K562 (cell line): ENCODE measurements around the gene TGFB2. TPM values are rescaled to one million over a fixed set of nuclear protein-coding genes. Genes with fewer than 3 reads are reported as not detected.

Experiments
- ATAC-seq: fragments of 200-7000 bp; cut with Tn5 transposase; 3 replicates; pipeline ENCODE4 v1.9.1; 2020; ENCODE audit warnings: moderate library complexity
- BruUV-seq: library from RNA; stranded (reverse); fragments of 400-500 nt; replicated peaks from 2 replicates; lab custom pipeline; 2021; lab: Mats Ljungman, UMichigan
- CTCF ChIA-PET: fragments of 300-600 bp; formaldehyde crosslinking; extraction: SDS; loops from one replicate; lab custom pipeline; 2021; ENCODE audit warnings: low intra/inter-chr PET ratio; lab: Yijun Ruan, JAX
- POLR2A ChIA-PET: fragments of 300-600, 350-650 bp; sonication (Branson Sonifier 250); formaldehyde crosslinking; extraction: SDS; loops from one replicate; lab custom pipeline; 2021; ENCODE audit warnings: antibody characterized with exemption, inconsistent platforms; lab: Yijun Ruan, JAX
- DNase-seq, 4 experiments: peaks; one replicate each; pipeline versions ENCODE4 v3.0.0 to v3.0.0-alpha.2; 2011 to 2018; ENCODE audit warnings: low spot score in 3 of 4, mixed read lengths in 3 of 4; ENCODE audit errors: extremely low read depth in 1 of 4
- FAIRE-seq: peaks from 2 replicates; lab custom pipeline; 2011; peaks lifted over from hg19 to GRCh38; lab: Jason Lieb, UNC
- H2AFZ ChIP-seq: 2 replicates; pipeline ENCODE4 v1.6.0; 2011; ENCODE audit warnings: low read depth, low read length, control low read depth, inconsistent platforms
- H3K27ac ChIP-seq: fragments of 200-600 bp; 3 replicates; pipeline ENCODE4 v1.8.0; 2011; ENCODE audit warnings: low read depth, mild to moderate bottlenecking, control low read depth, inconsistent platforms, low read length, moderate library complexity, mixed read lengths; ENCODE audit errors: extremely low read depth
- H3K27me3 ChIP-seq, 2 experiments: fragments of 300-600 bp in 1 of 2; 2 replicates in 1 of 2; 3 replicates in 1 of 2; pipeline versions ENCODE4 v1.6.0 to v1.8.0; 2011; ENCODE audit warnings: inconsistent platforms in 2 of 2, low read length in 2 of 2, mild to moderate bottlenecking in 1 of 2, mixed read lengths in 1 of 2, moderate library complexity in 1 of 2; ENCODE audit not compliant: control insufficient read depth in 2 of 2, insufficient read depth in 2 of 2
- H3K36me3 ChIP-seq: fragments of 300-600 bp; 3 replicates; pipeline ENCODE4 v1.8.0; 2011; ENCODE audit warnings: mild to moderate bottlenecking, low read length, inconsistent platforms; ENCODE audit not compliant: control insufficient read depth, insufficient read depth
- H3K4me1 ChIP-seq, 2 experiments: fragments of 200-600 bp in 1 of 2; replicated peaks in 1 of 2; 2 replicates in 1 of 2; 3 replicates in 1 of 2; pipeline versions ENCODE4 v1.5.1 to v1.8.0; 2011; ENCODE audit warnings: inconsistent platforms in 2 of 2, low read length in 2 of 2, mild to moderate bottlenecking in 1 of 2, mixed read lengths in 1 of 2, moderate library complexity in 1 of 2; ENCODE audit not compliant: control insufficient read depth in 2 of 2, insufficient read depth in 2 of 2
- H3K4me2 ChIP-seq: 2 replicates; pipeline ENCODE4 v1.6.1; 2011; ENCODE audit warnings: low read length, control low read depth, inconsistent platforms, mixed read lengths; ENCODE audit not compliant: insufficient read depth
- H3K4me3 ChIP-seq: fragments of 200-600 bp; sonication (generic), shearing (Covaris generic); 2 replicates; pipeline ENCODE4 v1.5.1; 2016; ENCODE audit warnings: control low read depth, inconsistent platforms
- H3K79me2 ChIP-seq: fragments of 200-600 bp; 3 replicates; pipeline ENCODE4 v1.8.0; 2011; ENCODE audit warnings: low read length, inconsistent platforms; ENCODE audit not compliant: control insufficient read depth, insufficient read depth
- H3K9ac ChIP-seq, 2 experiments: 2 replicates each; pipeline versions ENCODE4 v1.6.0 to v1.6.1; 2011; ENCODE audit warnings: low read depth in 2 of 2, low read length in 2 of 2, control low read depth in 1 of 2, inconsistent platforms in 1 of 2, mild to moderate bottlenecking in 1 of 2, mixed read lengths in 1 of 2; ENCODE audit not compliant: insufficient read depth in 1 of 2
- H3K9me1 ChIP-seq: one replicate; pipeline ENCODE4 v1.6.0; 2011; ENCODE audit warnings: inconsistent platforms, mild to moderate bottlenecking, low read length, moderate library complexity; ENCODE audit not compliant: control insufficient read depth, insufficient read depth
- H3K9me3 ChIP-seq: replicated peaks from 2 replicates; pipeline ENCODE4 v1.5.1; 2011; ENCODE audit warnings: low read depth, low read length, inconsistent platforms; ENCODE audit not compliant: control insufficient read depth, insufficient read depth
- H4K20me1 ChIP-seq: replicated peaks from 2 replicates; pipeline ENCODE4 v1.6.1; 2011; ENCODE audit warnings: low read length, inconsistent platforms, mixed read lengths; ENCODE audit not compliant: control insufficient read depth, insufficient read depth
- MCM5 ChIP-seq: fragments of 450-650 bp; IDR thresholded peaks from 2 replicates; pipeline ENCODE4 v1.6.1; 2016; ENCODE audit warnings: low read depth
- NRF1 ChIP-seq, 2 experiments: fragments of 450-650 bp; IDR thresholded peaks in 1 of 2; conservative IDR thresholded peaks in 1 of 2; 2 replicates each; pipeline ENCODE4 v1.6.1; 2014; ENCODE audit warnings: mild to moderate bottlenecking in 2 of 2
- SIN3B ChIP-seq: fragments of 450-650 bp; IDR thresholded peaks from 2 replicates; pipeline ENCODE4 v1.6.1; 2017; ENCODE audit warnings: low read depth, mild to moderate bottlenecking, moderate library complexity
- TAF15 ChIP-seq: fragments of 200-400 bp; formaldehyde crosslinking; IDR thresholded peaks from 2 replicates; pipeline ENCODE4 v1.6.1; 2017; ENCODE audit warnings: mild to moderate bottlenecking, low read depth, low read length, moderate library complexity
- TAF7 ChIP-seq: fragments of 450-650 bp; IDR thresholded peaks from 2 replicates; pipeline ENCODE4 v1.6.1; 2016; ENCODE audit warnings: missing genetic modification characterization, missing compliant biosample characterization
- TOE1 ChIP-seq, 2 experiments: fragments of 450-650 bp in 1 of 2; sonication (generic) in 1 of 2; formaldehyde crosslinking in 1 of 2; IDR thresholded peaks; 2 replicates each; pipeline versions ENCODE4 v1.7.1 to v1.8.0; 2016 to 2022; ENCODE audit warnings: borderline replicate concordance in 2 of 2, mild to moderate bottlenecking in 2 of 2, antibody characterized with exemption in 1 of 2, inconsistent platforms in 1 of 2, low read depth in 1 of 2, missing genetic modification reagents in 1 of 2, moderate library complexity in 1 of 2
- ZNF212 ChIP-seq: fragments of 450-650 bp; formaldehyde crosslinking; IDR thresholded peaks from 2 replicates; pipeline ENCODE4 v1.4.0; 2020; ENCODE audit warnings: mild to moderate bottlenecking
- ZNF318 ChIP-seq, 2 experiments: fragments of 450-650 bp; IDR thresholded peaks; 2 replicates each; pipeline ENCODE4 v1.6.1; 2016; ENCODE audit warnings: mild to moderate bottlenecking in 2 of 2, borderline replicate concordance in 1 of 2, low read depth in 1 of 2, moderate library complexity in 1 of 2
- WGBS: fragments of 100-300 bp; shearing (Covaris generic); methylation state at CpG from one replicate; pipeline ENCODE4 v1.1.6; 2016; ENCODE audit warnings: low coverage, mixed read lengths; ENCODE audit not compliant: insufficient coverage; ENCODE audit errors: missing lambda C conversion rate; 5-methylcytosine and 5-hydroxymethylcytosine counted together
- in situ Hi-C: fragments of 300-500 bp; cut with MboI; formaldehyde crosslinking; loops from 4 replicates; pipeline ENCODE4 v1.15.0; 2018; ENCODE audit warnings: inconsistent platforms, mixed read lengths
- intact Hi-C: fragments of 100-400 bp; cut with micrococcal nuclease; formaldehyde crosslinking; loops from 2 replicates; pipeline ENCODE4 v1.14.2; 2022
- polyA plus RNA-seq, 8 experiments: library from polyadenylated mRNA; depleted of rRNA in 4 of 8; stranded (reverse) in 5 of 8; unstranded in 3 of 8; fragments of >200 nt; fragmentation: Nextera tagmentation in 2 of 8; fragmentation: Illumina TruSeq in 1 of 8; extraction: Ambion mirVana in 2 of 8; extraction: Trizol in 1 of 8; gene quantifications; 2 replicates each; pipeline versions ENCODE4 v1.2.1 to v1.2.3, GENCODE V29; 2011 to 2014; ENCODE audit warnings: inconsistent platforms in 1 of 8, missing spikeins in 1 of 8
- total RNA-seq, 7 experiments: library from RNA; depleted of rRNA in 6 of 7; stranded (reverse); fragments of >200 nt in 6 of 7; fragmentation: Illumina TruSeq in 2 of 7; extraction: Trizol in 2 of 7; gene quantifications; 2 replicates each; pipeline versions ENCODE4 v1.2.1 to v1.2.3, GENCODE V29; 2011 to 2021; ENCODE audit warnings: low replicate concordance in 1 of 7
- TF ChIP-seq, protein P1 (sequence below): fragments of 450-650 bp; formaldehyde crosslinking; IDR thresholded peaks from 2 replicates; pipeline ENCODE4 v1.4.0; 2020; ENCODE audit warnings: mild to moderate bottlenecking, moderate library complexity

Gene TGFB2
- total and polyA plus RNA-seq, 9 of the 15 experiments (the other 6 are each of a cell fraction or from before 2014, with no cell fraction given) = 0.03 to 0.41 (median 0.11) TPM; not detected in 3

DNA sequence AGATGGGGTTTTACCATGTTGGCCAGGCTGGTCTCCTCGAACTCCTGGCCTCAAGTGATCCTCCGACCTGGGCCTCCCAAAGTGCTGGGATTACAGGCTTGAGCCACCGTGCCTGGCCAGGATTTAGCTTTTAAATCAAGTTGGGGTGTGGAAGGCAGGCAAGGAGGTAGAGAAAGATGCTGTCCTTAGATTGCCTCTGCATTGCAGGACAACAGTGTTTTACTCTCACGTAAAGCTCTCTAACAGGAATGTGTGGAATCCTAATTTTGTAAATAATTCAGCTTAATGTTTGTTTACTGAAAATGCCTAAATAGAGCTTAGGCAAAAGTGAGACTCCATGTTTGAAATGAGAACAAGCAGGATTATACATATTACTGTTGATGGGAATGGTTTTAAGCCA is 29.5 kb upstream of the TGFB2 start:
- intact Hi-C loops = no loop called here
- Histone ChIP-seq H4K20me1 (no peaks in the 10 kb centered on the region), H3K27me3 (no peaks in the 10 kb centered on the region), H3K36me3 (peaks cover 47% of the 10 kb centered on the region), H3K9me3 (no peaks in the 10 kb centered on the region), H3K4me1 (peaks cover 0 to 8% of the 10 kb centered on the region in 2 experiments; a peak in 3 of 5 replicates), H2AFZ (no peak overlapping the region), H3K27ac (no peak overlapping the region), H3K4me3 (no peak overlapping the region), H3K9ac (no peak overlapping the region), H3K79me2 (peaks cover 16% of the 10 kb centered on the region; the same call in 2 of the 3 replicates), H3K4me2 (no peak overlapping the region), H3K9me1 (no peaks in the 10 kb centered on the region)
- ChIA-PET CTCF (no interaction called here), POLR2A (interaction anchor here (0.6 kb wide), 1 partner anchor 2000 kb away, joined by 3 read pairs; no protein-coding TSS in a partner anchor)
- in situ Hi-C loops = no loop called here
- DNase-seq = no peak
- no peak for FAIRE-seq
- WGBS = 80% methylated on average over 4 of the region's 4 CpGs
- BruUV-seq = no TSS peak
- peak; percentile 17; the same call in 1 of the 3 replicates for ATAC-seq
- TF ChIP-seq TAF15 (no peak), TOE1 (IDR thresholded peaks at IDR 0.05; ENCODE audit: borderline replicate concordance) (no peak), TOE1 (CRISPR knock-in tag; IDR thresholded peaks at IDR 0.05; ENCODE audit: borderline replicate concordance, low read depth) (no peak), ZNF212 (no peak), NRF1 (conservative IDR thresholded peaks at IDR 0.05 in 1 of 2, IDR thresholded peaks at IDR 0.05 in 1 of 2) (no peak), TAF7 (tag) (no peak), ZNF318 (IDR thresholded peaks at IDR 0.05; ENCODE audit: borderline replicate concordance in 1 of 2, low read depth in 1 of 2) (no peak), SIN3B (no peak), MCM5 (no peak)
- TF ChIP-seq, protein P1, sequence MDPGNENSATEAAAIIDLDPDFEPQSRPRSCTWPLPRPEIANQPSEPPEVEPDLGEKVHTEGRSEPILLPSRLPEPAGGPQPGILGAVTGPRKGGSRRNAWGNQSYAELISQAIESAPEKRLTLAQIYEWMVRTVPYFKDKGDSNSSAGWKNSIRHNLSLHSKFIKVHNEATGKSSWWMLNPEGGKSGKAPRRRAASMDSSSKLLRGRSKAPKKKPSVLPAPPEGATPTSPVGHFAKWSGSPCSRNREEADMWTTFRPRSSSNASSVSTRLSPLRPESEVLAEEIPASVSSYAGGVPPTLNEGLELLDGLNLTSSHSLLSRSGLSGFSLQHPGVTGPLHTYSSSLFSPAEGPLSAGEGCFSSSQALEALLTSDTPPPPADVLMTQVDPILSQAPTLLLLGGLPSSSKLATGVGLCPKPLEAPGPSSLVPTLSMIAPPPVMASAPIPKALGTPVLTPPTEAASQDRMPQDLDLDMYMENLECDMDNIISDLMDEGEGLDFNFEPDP (CRISPR knock-in tag) = no peak
